ENCODE data around the gene DLK1.

- TF ChIP-seq CTCF (IDR thresholded peaks at IDR 0.05) (no peak), POLR2A (IDR thresholded peaks at IDR 0.05) (no peak), POLR2AphosphoS5 (IDR thresholded peaks at IDR 0.05) (no peak), EP300 (IDR thresholded peaks at IDR 0.05) (no peak)
These were observed 14.2 kb downstream of the DLK1 start for GRCh38 chr14:100740929-100741328.
